Endothelial cell (in vitro differentiated cells): ENCODE data around the gene IFITM2. TPM values are rescaled to one million over a fixed set of nuclear protein-coding genes. Genes with fewer than 3 reads are reported as not detected.
"Not testable (repeated sequence)": the region's sequence is repeated elsewhere in the genome, so short reads cannot be mapped to it uniquely, and the experiment has no call there.

Experiments used
- DNase-seq: peaks from one replicate; pipeline ENCODE4 v3.0.0; 2021; ENCODE audit warnings: low spot score
- H3K27ac Mint-ChIP-seq: one replicate; pipeline ENCODE4 v1.8.0; 2021; ENCODE audit warnings: mixed read lengths, inconsistent platforms; ENCODE audit not compliant: unreplicated experiment
- H3K27me3 Mint-ChIP-seq: one replicate; pipeline ENCODE4 v1.8.0; 2021; ENCODE audit warnings: mild to moderate bottlenecking, moderate library complexity, mixed read lengths, inconsistent platforms; ENCODE audit not compliant: unreplicated experiment
- H3K36me3 Mint-ChIP-seq: one replicate; pipeline ENCODE4 v1.8.0; 2021; ENCODE audit warnings: mild to moderate bottlenecking, low read depth, mixed read lengths, inconsistent platforms; ENCODE audit not compliant: unreplicated experiment
- H3K4me1 Mint-ChIP-seq: one replicate; pipeline ENCODE4 v1.8.0; 2021; ENCODE audit warnings: mild to moderate bottlenecking, mixed read lengths, inconsistent platforms; ENCODE audit not compliant: unreplicated experiment
- H3K4me3 Mint-ChIP-seq: one replicate; pipeline ENCODE4 v1.8.0; 2021; ENCODE audit warnings: mild to moderate bottlenecking, mixed read lengths, inconsistent platforms; ENCODE audit not compliant: unreplicated experiment
- H3K9me3 Mint-ChIP-seq: one replicate; pipeline ENCODE4 v1.8.0; 2021; ENCODE audit warnings: mixed read lengths, inconsistent platforms; ENCODE audit not compliant: unreplicated experiment
- CTCF ChIP-seq: fragments of 200-600 bp; sonication (generic); IDR thresholded peaks from one replicate; pipeline ENCODE4 v1.5.0; 2021; ENCODE audit warnings: antibody characterized with exemption; ENCODE audit not compliant: unreplicated experiment
- long read RNA-seq: library from polyadenylated mRNA; unstranded; transcript quantifications from one replicate; pipeline ENCODE4 v2.0.0, GENCODE V29; 2020; ENCODE audit not compliant: unreplicated experiment
- total RNA-seq: library from RNA; stranded (reverse); fragmentation: NEBNext Ultra II Directional; extraction: Animal tissue kit (Norgen Biotek cat#: 25700); gene quantifications from one replicate; pipeline ENCODE4 v1.2.1, GENCODE V29; 2021; ENCODE audit not compliant: unreplicated experiment

Gene IFITM2
- total RNA-seq: 205 TPM
- long read RNA-seq, transcript IFITM2-206 (2 exons, 892 nt): major isoform, 78 of 81 reads
- long read RNA-seq, partial matches to known transcripts: 1 of 81 reads
- long read RNA-seq, other reads (novel, unspliced or antisense): 2 of 81 reads

- H3K27me3 Mint-ChIP-seq, H3K9me3 Mint-ChIP-seq: not testable (repeated sequence)
- Mint-ChIP-seq H3K4me3 (peak within 1 kb of the TSS; percentile 96), H3K36me3 (peaks cover 12% of the 10 kb centered on the region), H3K27ac (peak within 1 kb of the TSS; percentile 99), H3K4me1 (peaks cover 45% of the 10 kb centered on the region)
- DNase-seq: peak; percentile 65
Measured at GRCh38 chr11:307766-308708, at the start of gene IFITM2. Gene IFITM2 (plus strand): TSS chr11:307816. CDS start chr11:308193, 377 bp downstream.

- Mint-ChIP-seq H3K27me3 (peaks cover 3% of the 10 kb centered on the region), H3K27ac (no peak overlapping the region), H3K36me3 (no peaks in the 10 kb centered on the region), H3K9me3 (no peaks in the 10 kb centered on the region), H3K4me1 (no peaks in the 10 kb centered on the region), H3K4me3 (no peak overlapping the region)
- DNase-seq: no peak
- TF ChIP-seq CTCF: no peak
Measured at GRCh38 chr11:259413-259812, 48.2 kb upstream of the IFITM2 start.

GRCh38 chr11:261624-262023 lies 46.0 kb upstream of the IFITM2 start:
- H3K27ac Mint-ChIP-seq: no peak overlapping the region
- no peaks in the 10 kb centered on the region for H3K9me3 Mint-ChIP-seq
- peaks cover under 1% of the 10 kb centered on the region for H3K36me3 Mint-ChIP-seq
- TF ChIP-seq CTCF: no peak
- H3K4me3 Mint-ChIP-seq: no peak overlapping the region
- no peaks in the 10 kb centered on the region for H3K4me1 Mint-ChIP-seq
- H3K27me3 Mint-ChIP-seq: peaks cover 1% of the 10 kb centered on the region
- DNase-seq: no peak

GRCh38 chr11:266676-267439 lies 40.8 kb upstream of the IFITM2 start:
- no peak for DNase-seq
- H3K4me3 Mint-ChIP-seq: peak overlapping the region; percentile 62
- H3K27ac Mint-ChIP-seq: no peak overlapping the region
- H3K36me3 Mint-ChIP-seq: peaks cover 7% of the 10 kb centered on the region
- no peaks in the 10 kb centered on the region for H3K4me1 Mint-ChIP-seq
- H3K9me3 Mint-ChIP-seq: no peaks in the 10 kb centered on the region
- no peak for TF ChIP-seq CTCF
- H3K27me3 Mint-ChIP-seq: peaks cover 2% of the 10 kb centered on the region

GRCh38 chr11:267491-267994 lies 40.1 kb upstream of the IFITM2 start:
- TF ChIP-seq CTCF: no peak
- no peak for DNase-seq
- Mint-ChIP-seq H3K4me1 (no peaks in the 10 kb centered on the region), H3K9me3 (no peaks in the 10 kb centered on the region), H3K36me3 (peaks cover 7% of the 10 kb centered on the region), H3K27me3 (peaks cover 2% of the 10 kb centered on the region), H3K4me3 (no peak overlapping the region), H3K27ac (no peak overlapping the region)

GRCh38 chr11:268716-269145 lies 38.9 kb upstream of the IFITM2 start:
- not testable (repeated sequence) for H3K27me3 Mint-ChIP-seq, H3K9me3 Mint-ChIP-seq, DNase-seq, H3K36me3 Mint-ChIP-seq, H3K4me1 Mint-ChIP-seq, H3K4me3 Mint-ChIP-seq, H3K27ac Mint-ChIP-seq
